Spleen (tissue), 7 donors: ENCODE measurements around the gene SCN4A.

Experiments used
- POLR2A ChIP-seq, 3 donors: fragments of 450-650 bp; IDR thresholded peaks; one replicate each; pipeline ENCODE4 v1.5.1; 2017; ENCODE audit warnings: antibody characterized with exemption in 3 of 3, mild to moderate bottlenecking in 1 of 3
- TF ChIP-seq, protein P1 (sequence below), 11 experiments: fragments of 200-600 bp in 7 of 11; fragments of 450-650 bp in 4 of 11; sonication (generic) in 4 of 11; IDR thresholded peaks in 8 of 11; conservative IDR thresholded peaks in 3 of 11; 1 replicate in 7 of 11; 2 replicates in 4 of 11; pipeline versions ENCODE4 v1.4.0 to v1.8.0; 2016 to 2021; ENCODE audit warnings: antibody characterized with exemption in 11 of 11, inconsistent platforms in 4 of 11, mild to moderate bottlenecking in 1 of 11
- donor health status: DM: no; HTN: no; CAD: no; lungs with moderate emphysema.
- donor health status: DM: no; HTN: no; CAD: no.
- donor health status: DM: no; HTN: no; CAD: no.

DNA sequence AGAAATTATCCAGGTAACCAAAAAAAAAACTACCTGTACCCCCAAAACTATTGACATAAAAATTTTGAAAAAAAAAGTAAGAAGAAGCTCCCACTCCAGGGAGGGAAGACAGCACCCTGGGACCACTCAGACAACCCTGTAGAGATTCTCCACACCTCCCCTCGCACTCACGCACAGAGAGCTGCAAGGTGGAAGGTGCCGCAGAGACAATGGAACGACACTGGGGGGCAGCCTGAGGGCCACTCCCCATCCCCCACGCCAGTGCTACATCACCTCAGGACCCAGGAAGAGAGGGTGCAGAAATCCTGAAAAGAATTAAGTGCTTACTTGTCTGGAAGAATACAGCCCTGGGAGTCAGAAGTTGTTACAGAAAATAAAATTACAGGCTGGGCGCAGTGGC, 35.4 kb downstream of the SCN4A start:
- TF ChIP-seq, protein P1, sequence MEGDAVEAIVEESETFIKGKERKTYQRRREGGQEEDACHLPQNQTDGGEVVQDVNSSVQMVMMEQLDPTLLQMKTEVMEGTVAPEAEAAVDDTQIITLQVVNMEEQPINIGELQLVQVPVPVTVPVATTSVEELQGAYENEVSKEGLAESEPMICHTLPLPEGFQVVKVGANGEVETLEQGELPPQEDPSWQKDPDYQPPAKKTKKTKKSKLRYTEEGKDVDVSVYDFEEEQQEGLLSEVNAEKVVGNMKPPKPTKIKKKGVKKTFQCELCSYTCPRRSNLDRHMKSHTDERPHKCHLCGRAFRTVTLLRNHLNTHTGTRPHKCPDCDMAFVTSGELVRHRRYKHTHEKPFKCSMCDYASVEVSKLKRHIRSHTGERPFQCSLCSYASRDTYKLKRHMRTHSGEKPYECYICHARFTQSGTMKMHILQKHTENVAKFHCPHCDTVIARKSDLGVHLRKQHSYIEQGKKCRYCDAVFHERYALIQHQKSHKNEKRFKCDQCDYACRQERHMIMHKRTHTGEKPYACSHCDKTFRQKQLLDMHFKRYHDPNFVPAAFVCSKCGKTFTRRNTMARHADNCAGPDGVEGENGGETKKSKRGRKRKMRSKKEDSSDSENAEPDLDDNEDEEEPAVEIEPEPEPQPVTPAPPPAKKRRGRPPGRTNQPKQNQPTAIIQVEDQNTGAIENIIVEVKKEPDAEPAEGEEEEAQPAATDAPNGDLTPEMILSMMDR (IDR thresholded peaks at IDR 0.05 in 8 of 11, conservative IDR thresholded peaks at IDR 0.05 in 3 of 11): no peak
- no peak for TF ChIP-seq POLR2A (IDR thresholded peaks at IDR 0.05)
